Effector CD8-positive, alpha-beta T cell (primary cell): ENCODE results near the gene CYP26C1.

Source experiments
- DNase-seq: peaks from one replicate; lab custom pipeline; 2025; lab: John Stamatoyannopoulos, UW

CYP26C1 gene

GRCh38 chr10:93063977-93064660, 3.5 kb downstream of the CYP26C1 start:
- DNase-seq = no peak

DNA sequence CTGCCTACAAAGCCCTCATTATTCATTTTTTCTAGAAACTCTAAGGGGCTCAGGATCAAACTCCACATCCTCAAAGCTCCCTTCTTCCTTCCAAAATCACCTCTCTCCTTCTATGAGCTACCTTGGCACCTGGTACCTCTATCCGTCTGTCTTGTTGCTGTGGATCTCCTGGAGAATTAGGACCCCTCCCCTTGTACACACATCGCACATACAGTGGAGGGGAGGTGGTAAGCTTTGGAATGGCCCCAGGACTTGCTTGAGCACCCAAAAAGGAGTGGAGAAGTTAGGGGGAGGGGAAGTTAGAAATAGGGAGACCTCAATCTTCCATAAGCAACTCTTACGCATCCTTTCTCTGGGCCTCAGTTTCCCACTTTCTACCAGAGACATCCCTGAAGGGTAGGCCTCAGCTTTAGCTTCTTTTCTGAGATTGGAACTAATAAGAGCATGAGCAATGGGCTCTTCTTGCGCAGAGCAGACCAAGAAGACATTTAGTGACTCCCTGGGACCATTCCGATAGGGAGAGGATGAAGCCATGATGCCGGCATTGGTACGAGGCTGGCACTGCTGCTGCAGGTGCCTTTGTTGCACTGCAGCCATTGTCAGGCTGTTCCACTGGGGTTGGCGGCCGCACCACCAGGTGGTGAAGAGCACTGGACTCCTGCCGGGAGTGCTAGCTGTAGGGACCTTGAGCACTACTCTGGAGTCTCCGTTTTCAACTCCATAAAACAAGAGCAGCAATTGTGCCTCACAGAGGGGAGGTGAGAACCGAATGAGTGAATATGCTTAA, 4.5 kb downstream of the CYP26C1 start:
- no peak for DNase-seq

DNA sequence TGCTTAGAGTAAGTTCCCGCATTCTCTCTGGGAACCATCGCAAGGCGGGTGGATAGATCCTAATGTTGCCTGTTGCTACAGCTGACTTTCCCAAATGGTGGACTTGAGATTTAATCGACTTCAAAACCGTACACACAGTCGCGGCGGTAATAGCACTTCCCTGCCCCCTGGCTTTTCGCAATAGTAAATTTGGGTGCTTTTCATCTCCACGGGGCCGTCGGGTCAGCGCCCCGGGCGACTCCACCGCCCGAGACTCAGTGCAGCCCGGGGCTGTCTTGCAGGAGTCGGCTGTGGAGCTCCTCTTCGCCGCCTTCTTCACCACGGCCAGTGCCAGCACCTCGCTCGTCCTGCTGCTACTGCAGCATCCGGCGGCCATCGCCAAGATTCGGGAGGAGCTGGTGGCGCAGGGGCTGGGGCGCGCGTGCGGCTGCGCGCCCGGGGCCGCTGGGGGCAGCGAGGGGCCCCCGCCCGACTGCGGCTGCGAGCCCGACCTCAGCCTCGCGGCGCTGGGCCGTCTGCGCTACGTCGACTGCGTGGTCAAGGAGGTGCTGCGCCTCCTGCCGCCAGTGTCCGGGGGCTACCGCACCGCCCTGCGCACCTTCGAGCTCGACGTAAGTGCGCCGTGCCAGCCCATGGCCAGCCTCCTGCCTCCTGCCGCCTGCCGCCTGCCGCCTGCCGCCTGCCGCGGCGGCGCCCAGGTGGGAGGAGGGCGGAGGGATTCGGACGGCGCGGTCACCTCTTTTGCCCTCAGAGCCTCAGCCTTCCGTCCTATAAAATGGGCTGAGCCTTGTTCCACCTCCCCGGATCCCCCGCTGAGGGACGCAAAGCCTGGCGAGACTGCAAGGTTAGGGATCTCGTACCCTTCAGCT, 5.3 kb downstream of the CYP26C1 start:
- no peak for DNase-seq

DNA sequence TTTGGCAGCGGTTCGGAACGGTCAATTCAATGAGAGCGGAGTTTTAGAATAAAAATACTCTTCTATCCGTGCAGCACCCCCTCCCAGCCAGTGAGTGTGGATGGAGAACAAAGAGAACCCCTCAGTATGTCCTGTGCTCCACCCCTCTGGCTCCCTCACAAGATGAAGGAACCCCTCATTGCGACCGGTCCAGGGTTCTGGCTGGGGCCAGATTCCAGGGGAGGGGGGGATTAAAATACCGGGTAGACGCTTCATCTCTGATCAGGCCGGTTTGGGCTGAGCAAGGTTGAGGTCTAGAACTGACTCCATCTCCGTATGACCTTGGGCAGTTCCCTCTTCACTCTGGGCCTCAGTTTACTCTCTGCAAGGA, 5.9 kb downstream of the CYP26C1 start:
- DNase-seq = no peak

DNA sequence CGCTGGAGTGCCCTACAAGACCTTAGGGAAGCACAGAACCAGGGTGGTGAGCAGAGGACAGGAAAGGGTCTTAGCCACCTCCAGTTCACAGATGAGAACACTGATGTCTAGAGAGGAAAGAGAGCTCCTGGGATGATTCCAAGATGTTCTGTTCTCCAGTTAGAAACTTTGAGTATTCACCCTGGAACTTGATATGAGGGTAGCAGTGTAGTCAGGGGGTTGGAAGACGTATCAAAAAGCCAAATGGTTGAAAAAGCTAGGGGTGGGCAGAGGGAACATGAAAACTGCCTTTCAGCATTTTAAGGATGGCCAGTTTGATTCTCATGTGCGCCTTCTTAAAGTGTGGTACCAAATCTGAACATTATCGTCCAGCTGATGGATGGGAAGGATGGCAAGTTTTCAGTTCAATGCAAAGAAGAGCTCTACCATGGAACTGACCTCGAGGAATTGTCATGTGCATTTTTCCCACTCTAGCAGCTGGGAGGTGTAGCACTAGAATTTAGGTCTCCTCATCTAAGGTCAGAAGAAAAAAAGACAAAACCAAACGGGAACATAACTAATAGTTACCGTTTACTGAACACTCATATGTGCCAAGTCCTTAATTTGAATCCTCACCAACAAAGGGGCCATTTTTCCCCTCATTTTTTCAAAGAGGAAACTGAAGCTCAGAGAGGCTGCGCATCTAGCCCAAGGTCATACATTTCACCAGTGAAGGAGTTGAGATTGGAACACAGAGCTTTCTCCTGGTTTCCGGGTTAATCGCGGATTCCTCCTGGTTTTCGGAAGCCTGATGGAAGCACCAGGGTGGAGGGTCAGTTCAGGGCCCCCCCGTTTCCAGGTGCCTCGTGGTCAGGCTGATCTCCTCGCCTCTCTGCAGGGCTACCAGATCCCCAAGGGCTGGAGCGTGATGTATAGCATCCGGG, 7.1 kb downstream of the CYP26C1 start:
- DNase-seq = no peak

GRCh38 chr10:93068411-93069244, 8.0 kb downstream of the CYP26C1 start:
- no peak for DNase-seq

DNA sequence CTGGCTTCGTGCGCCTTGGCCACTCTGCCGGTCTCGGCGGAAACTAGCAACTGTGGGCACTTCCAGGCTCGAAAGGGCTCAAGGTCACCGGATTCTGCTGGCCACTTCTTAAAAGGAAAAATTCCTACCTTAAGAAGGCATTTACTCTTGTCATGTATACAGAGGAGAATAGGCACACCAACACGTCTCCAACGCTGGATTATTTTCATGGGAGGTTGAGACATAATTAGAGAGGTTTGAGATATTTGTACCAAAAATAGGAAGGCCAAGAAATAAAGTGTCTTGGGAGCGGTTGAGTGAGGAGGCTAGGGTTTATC, 8.6 kb downstream of the CYP26C1 start:
- no peak for DNase-seq

DNA sequence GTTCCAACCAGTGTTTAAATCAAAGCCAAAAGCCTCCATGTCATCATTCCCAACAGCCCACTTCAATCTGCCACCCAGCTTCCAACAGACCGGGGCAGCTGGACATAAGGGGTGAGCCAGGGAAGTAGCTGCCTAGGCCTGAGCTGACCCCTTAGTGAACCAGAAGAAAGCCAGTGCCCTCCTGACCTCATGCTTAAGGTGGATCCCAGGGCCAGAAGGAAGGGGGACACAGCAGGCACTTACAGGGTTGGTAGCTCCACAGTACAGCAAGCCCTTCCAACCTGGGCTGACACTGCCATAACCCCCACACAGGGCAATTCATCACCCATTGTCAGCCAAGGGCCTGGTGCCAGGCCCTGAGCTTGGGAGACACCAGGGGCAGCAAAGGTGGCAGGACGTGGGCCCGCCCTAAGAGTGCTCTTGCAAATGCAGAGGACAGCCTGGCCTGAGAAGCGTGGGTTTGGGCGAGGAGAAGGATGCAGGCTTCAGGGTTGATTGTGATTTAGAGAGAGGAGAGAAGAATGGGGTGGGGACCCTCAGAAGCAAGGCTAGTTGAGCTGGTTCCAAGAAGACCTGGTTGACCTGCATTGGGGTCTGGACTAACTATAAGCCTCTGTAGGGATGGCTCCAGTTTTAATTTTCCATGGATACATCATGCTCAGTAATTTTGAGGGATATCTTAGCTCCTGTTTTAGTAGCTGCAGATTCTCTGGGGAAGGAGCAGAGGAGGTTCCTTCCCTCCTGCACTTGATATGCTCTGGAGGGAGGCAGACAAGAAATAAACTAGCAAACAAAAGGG, 10.0 kb downstream of the CYP26C1 start:
- no peak for DNase-seq

DNA sequence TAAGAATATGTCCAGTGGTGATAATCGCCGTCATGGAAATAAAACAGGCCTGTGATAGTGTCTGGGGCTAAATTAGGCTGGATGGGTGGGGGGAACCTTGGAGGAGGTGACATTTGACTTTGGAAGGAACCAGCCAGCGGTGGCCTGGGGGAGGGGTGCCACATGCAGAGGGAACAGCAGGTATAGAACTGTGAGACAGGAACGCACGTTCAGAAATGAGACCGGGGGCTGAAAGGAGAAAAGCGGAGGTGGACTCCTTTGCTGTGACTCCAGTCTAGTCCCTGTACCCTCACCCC, 10.5 kb downstream of the CYP26C1 start:
- no peak for DNase-seq

GRCh38 chr10:93071674-93072224, 11.2 kb downstream of the CYP26C1 start:
- no peak for DNase-seq

- no peak for DNase-seq
These were observed 11.7 kb downstream of the CYP26C1 start for GRCh38 chr10:93072225-93072712.

- DNase-seq = no peak
These were observed 12.3 kb downstream of the CYP26C1 start for GRCh38 chr10:93072713-93073538.

GRCh38 chr10:93073539-93074146, 13.0 kb downstream of the CYP26C1 start, which contains the start of gene CYP26A1:
Gene CYP26A1, plus strand, starts transcription at chr10:93073893. Its CDS starts 42 bp downstream, at chr10:93073935.
- no peak for DNase-seq

- no peak for DNase-seq
These were observed 13.6 kb downstream of the CYP26C1 start for GRCh38 chr10:93074147-93074596.

GRCh38 chr10:93074597-93075368, 14.2 kb downstream of the CYP26C1 start:
- no peak for DNase-seq

DNA sequence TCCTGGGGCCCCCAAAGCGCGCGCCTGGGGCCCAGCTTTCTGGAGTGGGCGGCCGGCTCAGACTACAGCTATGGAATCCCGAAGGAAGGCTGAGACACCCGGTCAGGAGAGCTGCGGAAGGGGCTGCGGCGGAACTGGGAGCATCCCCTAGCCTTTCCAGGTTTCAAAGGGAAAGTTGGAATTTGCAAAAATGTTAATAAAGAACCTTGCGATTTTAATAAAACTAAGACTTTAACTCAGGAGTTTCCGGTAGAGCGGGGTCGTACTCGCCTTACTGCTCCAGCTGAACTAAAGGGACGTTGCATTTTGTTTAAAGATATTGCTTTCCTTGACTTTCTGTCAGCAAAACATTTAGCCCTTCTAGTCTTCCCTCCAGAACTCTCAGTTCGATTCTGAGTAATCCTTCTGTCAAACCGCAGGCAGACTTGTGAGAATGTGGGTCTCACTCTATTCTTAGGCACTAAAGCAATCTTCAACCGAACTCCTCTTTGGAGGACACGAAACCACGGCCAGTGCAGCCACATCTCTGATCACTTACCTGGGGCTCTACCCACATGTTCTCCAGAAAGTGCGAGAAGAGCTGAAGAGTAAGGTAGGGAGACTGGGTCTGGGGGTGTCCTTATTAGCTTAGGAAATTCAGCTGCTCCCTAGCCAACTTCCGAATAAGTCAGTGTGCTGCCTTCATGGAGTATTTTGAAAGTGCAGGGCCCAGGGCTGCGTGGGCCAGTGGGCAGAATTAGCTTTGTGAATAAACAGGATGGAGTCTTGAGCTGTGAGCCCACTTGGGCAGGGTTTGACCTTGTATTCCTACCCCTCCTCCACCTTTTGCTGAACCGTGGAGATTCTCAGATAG, 15.0 kb downstream of the CYP26C1 start:
- no peak for DNase-seq
